Astrocyte (in vitro differentiated cells and primary cell): ENCODE results near the gene ITGA3. TPM values are rescaled to one million over a fixed set of nuclear protein-coding genes. Genes with fewer than 3 reads are reported as not detected.
A peak's percentile ranks its signal among the peaks of the same experiment; 100 is the strongest.

Experiments used
- DNase-seq: peaks from one replicate; pipeline ENCODE4 v3.0.0-alpha.2; 2010; ENCODE audit warnings: low read depth
- FAIRE-seq: peaks from 2 replicates; lab custom pipeline; 2011; peaks lifted over from hg19 to GRCh38; lab: Jason Lieb, UNC
- H2AFZ ChIP-seq: 2 replicates; pipeline ENCODE4 v1.6.0; 2012; ENCODE audit warnings: low read depth, low read length, inconsistent platforms
- H3K27ac ChIP-seq: 2 replicates; pipeline ENCODE4 v1.5.1; 2011; ENCODE audit warnings: low read depth, low read length, inconsistent platforms
- H3K27me3 ChIP-seq: 2 replicates; pipeline ENCODE4 v1.6.0; 2011; ENCODE audit warnings: low read length, inconsistent platforms; ENCODE audit not compliant: insufficient read depth
- H3K36me3 ChIP-seq: 2 replicates; pipeline ENCODE4 v1.5.1; 2011; ENCODE audit warnings: low read length, inconsistent platforms; ENCODE audit not compliant: insufficient read depth
- H3K4me1 ChIP-seq: 2 replicates; pipeline ENCODE4 v1.5.1; 2011; ENCODE audit warnings: low read length, inconsistent platforms; ENCODE audit not compliant: insufficient read depth
- H3K4me2 ChIP-seq: 2 replicates; pipeline ENCODE4 v1.6.0; 2012; ENCODE audit warnings: low read length, inconsistent platforms
- H3K4me3 ChIP-seq: 2 replicates; pipeline ENCODE4 v1.5.1; 2011; ENCODE audit warnings: low read depth, mild to moderate bottlenecking, low read length, inconsistent platforms; ENCODE audit not compliant: insufficient read depth
- H3K79me2 ChIP-seq: 2 replicates; pipeline ENCODE4 v1.6.0; 2012; ENCODE audit warnings: mild to moderate bottlenecking, low read length, inconsistent platforms; ENCODE audit not compliant: insufficient read depth
- H3K9ac ChIP-seq: 2 replicates; pipeline ENCODE4 v1.6.0; 2012; ENCODE audit warnings: mild to moderate bottlenecking, low read length, inconsistent platforms
- H3K9me3 ChIP-seq: 2 replicates; pipeline ENCODE4 v1.5.1; 2012; ENCODE audit warnings: low read depth, mild to moderate bottlenecking, low read length, inconsistent platforms; ENCODE audit not compliant: insufficient read depth
- H4K20me1 ChIP-seq: 2 replicates; pipeline ENCODE4 v1.6.0; 2012; ENCODE audit warnings: low read length, inconsistent platforms; ENCODE audit not compliant: insufficient read depth
- H3K27ac Mint-ChIP-seq: one replicate; pipeline ENCODE4 v1.8.0; 2021; ENCODE audit warnings: mild to moderate bottlenecking, mixed read lengths; ENCODE audit not compliant: unreplicated experiment
- H3K27me3 Mint-ChIP-seq: one replicate; pipeline ENCODE4 v1.8.0; 2021; ENCODE audit warnings: low read depth, mixed read lengths; ENCODE audit not compliant: unreplicated experiment
- H3K36me3 Mint-ChIP-seq: one replicate; pipeline ENCODE4 v1.8.0; 2021; ENCODE audit warnings: low read depth, mixed read lengths; ENCODE audit not compliant: unreplicated experiment
- H3K4me1 Mint-ChIP-seq: one replicate; pipeline ENCODE4 v1.8.0; 2021; ENCODE audit warnings: low read depth, mixed read lengths; ENCODE audit not compliant: unreplicated experiment
- H3K4me3 Mint-ChIP-seq: one replicate; pipeline ENCODE4 v1.8.0; 2021; ENCODE audit warnings: mild to moderate bottlenecking, moderate library complexity, mixed read lengths; ENCODE audit not compliant: unreplicated experiment
- H3K9me3 Mint-ChIP-seq: one replicate; pipeline ENCODE4 v1.8.0; 2021; ENCODE audit warnings: mild to moderate bottlenecking, mixed read lengths; ENCODE audit not compliant: unreplicated experiment
- CTCF ChIP-seq: IDR thresholded peaks from 2 replicates; pipeline ENCODE4 v1.5.1; 2011; ENCODE audit warnings: low read depth, mild to moderate bottlenecking, inconsistent platforms, low read length, moderate library complexity; ENCODE audit not compliant: insufficient read depth
- EZH2 ChIP-seq: IDR thresholded peaks from 2 replicates; pipeline ENCODE4 v1.6.1; 2012; ENCODE audit warnings: mild to moderate bottlenecking, low read length, inconsistent platforms; ENCODE audit not compliant: insufficient read depth
- total RNA-seq: library from RNA; stranded (reverse); gene quantifications from 2 replicates; pipeline ENCODE4 v1.2.1, GENCODE V29; 2021

ITGA3 gene
- total RNA-seq, 1 donor from 2014 or later, result 319 TPM

- Histone ChIP-seq H3K4me1 (peaks cover 27% of the 10 kb centered on the region), H2AFZ (no peak overlapping the region), H3K4me3 (no peak overlapping the region), H3K4me2 (no peak overlapping the region), H3K27ac (no peak overlapping the region), H3K9ac (no peak overlapping the region), H3K36me3 (no peaks in the 10 kb centered on the region), H4K20me1 (no peaks in the 10 kb centered on the region), H3K27me3 (no peaks in the 10 kb centered on the region), H3K79me2 (no peaks in the 10 kb centered on the region), H3K9me3 (no peaks in the 10 kb centered on the region)
- Mint-ChIP-seq H3K36me3 (no peaks in the 10 kb centered on the region), H3K27ac (no peak overlapping the region), H3K4me1 (peaks cover 28% of the 10 kb centered on the region), H3K4me3 (no peak overlapping the region), H3K9me3 (no peaks in the 10 kb centered on the region), H3K27me3 (peaks cover 2% of the 10 kb centered on the region)
- no peak for TF ChIP-seq EZH2
- TF ChIP-seq CTCF, result no peak
- no peak for FAIRE-seq
- no peak for DNase-seq
Observed at GRCh38 chr17:50042211-50042610, 13.7 kb upstream of the ITGA3 start.

- Histone ChIP-seq H3K27me3 (no peaks in the 10 kb centered on the region), H3K27ac (no peak overlapping the region), H3K9ac (no peak overlapping the region), H3K36me3 (no peaks in the 10 kb centered on the region), H3K79me2 (no peaks in the 10 kb centered on the region), H3K4me3 (no peak overlapping the region), H3K9me3 (no peaks in the 10 kb centered on the region), H3K4me2 (peak overlapping the region; percentile 30), H3K4me1 (peaks cover 32% of the 10 kb centered on the region), H2AFZ (peak overlapping the region; percentile 33), H4K20me1 (no peaks in the 10 kb centered on the region)
- Mint-ChIP-seq H3K36me3 (no peaks in the 10 kb centered on the region), H3K27me3 (no peaks in the 10 kb centered on the region), H3K4me3 (no peak overlapping the region), H3K27ac (no peak overlapping the region), H3K9me3 (no peaks in the 10 kb centered on the region), H3K4me1 (peaks cover 38% of the 10 kb centered on the region)
- FAIRE-seq, result no peak
- TF ChIP-seq EZH2 (no peak), CTCF (no peak)
- peak; percentile 50 for DNase-seq
Observed at GRCh38 chr17:50043290-50044148, 12.4 kb upstream of the ITGA3 start.

- no peak overlapping the region for H3K27ac Mint-ChIP-seq
- no peak overlapping the region for H3K4me3 ChIP-seq
- H3K36me3 ChIP-seq, result no peaks in the 10 kb centered on the region
- DNase-seq (no peak), FAIRE-seq (no peak)
- peaks cover 37% of the 10 kb centered on the region for H3K4me1 ChIP-seq
- no peaks in the 10 kb centered on the region for H3K27me3 ChIP-seq
- no peaks in the 10 kb centered on the region for H3K79me2 ChIP-seq
- peaks cover 44% of the 10 kb centered on the region for H3K4me1 Mint-ChIP-seq
- no peak overlapping the region for H3K27ac ChIP-seq
- TF ChIP-seq EZH2 (no peak), CTCF (no peak)
- no peak overlapping the region for H3K9ac ChIP-seq
- H2AFZ ChIP-seq, result no peak overlapping the region
- H3K4me3 Mint-ChIP-seq, result no peak overlapping the region
- H3K27me3 Mint-ChIP-seq, result no peaks in the 10 kb centered on the region
- no peaks in the 10 kb centered on the region for H4K20me1 ChIP-seq
- no peaks in the 10 kb centered on the region for H3K36me3 Mint-ChIP-seq
- no peak overlapping the region for H3K4me2 ChIP-seq
- no peaks in the 10 kb centered on the region for H3K9me3 ChIP-seq
- H3K9me3 Mint-ChIP-seq, result no peaks in the 10 kb centered on the region
Observed at GRCh38 chr17:50044483-50044882, 11.4 kb upstream of the ITGA3 start.
